PC-9 (cell line): ENCODE data around the gene RASGRF1.

Experiments
- EZH2 ChIP-seq: fragments of 200-600 bp; sonication (generic); IDR thresholded peaks from 2 replicates; pipeline ENCODE4 v1.8.0; 2017; ENCODE audit warnings: antibody characterized with exemption, low read depth
- TF ChIP-seq, protein P1 (sequence below): fragments of 200-600 bp; sonication (generic); conservative IDR thresholded peaks from 2 replicates; pipeline ENCODE4 v1.6.1; 2017; ENCODE audit warnings: mixed run types, antibody characterized with exemption, mild to moderate bottlenecking, moderate library complexity

DNA sequence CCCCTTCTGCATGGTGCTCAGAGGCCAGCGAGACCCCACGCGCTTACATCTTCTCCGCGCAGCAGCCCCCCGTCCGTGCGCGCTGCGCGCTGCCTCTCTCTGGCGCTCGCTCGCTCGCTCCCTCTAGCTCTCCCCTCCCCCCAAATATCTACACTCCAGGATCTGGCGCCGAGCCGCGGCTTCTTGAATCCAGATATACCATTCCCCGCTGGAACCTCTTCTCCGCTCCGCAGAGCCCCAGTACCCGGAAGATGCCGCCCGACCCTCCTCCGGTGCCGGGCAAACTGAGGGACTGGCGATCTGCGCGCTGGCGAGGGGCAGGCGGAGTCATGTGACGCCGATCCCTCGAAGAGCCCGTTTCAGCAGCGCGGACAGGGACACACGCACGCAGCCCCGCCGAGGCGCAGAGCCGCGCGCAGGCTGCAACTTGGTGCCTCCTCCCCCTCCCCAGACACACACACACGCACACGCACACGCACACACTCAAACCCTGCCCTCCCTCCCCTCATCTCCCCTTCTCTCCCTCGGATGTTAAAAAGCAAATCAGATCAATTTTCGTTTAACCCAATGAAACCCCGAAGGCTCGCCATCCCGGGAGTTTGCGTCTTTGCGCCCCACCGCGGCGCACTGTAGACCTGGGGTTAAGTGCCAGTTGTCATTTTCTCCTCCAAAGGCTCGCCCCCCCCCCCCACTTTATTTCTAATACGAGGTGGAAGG, at the start of gene RASGRF1:
- no peak for TF ChIP-seq EZH2
- TF ChIP-seq, protein P1, sequence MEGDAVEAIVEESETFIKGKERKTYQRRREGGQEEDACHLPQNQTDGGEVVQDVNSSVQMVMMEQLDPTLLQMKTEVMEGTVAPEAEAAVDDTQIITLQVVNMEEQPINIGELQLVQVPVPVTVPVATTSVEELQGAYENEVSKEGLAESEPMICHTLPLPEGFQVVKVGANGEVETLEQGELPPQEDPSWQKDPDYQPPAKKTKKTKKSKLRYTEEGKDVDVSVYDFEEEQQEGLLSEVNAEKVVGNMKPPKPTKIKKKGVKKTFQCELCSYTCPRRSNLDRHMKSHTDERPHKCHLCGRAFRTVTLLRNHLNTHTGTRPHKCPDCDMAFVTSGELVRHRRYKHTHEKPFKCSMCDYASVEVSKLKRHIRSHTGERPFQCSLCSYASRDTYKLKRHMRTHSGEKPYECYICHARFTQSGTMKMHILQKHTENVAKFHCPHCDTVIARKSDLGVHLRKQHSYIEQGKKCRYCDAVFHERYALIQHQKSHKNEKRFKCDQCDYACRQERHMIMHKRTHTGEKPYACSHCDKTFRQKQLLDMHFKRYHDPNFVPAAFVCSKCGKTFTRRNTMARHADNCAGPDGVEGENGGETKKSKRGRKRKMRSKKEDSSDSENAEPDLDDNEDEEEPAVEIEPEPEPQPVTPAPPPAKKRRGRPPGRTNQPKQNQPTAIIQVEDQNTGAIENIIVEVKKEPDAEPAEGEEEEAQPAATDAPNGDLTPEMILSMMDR: no peak
